ENCODE measurements around the gene NUDCD3.

DNA sequence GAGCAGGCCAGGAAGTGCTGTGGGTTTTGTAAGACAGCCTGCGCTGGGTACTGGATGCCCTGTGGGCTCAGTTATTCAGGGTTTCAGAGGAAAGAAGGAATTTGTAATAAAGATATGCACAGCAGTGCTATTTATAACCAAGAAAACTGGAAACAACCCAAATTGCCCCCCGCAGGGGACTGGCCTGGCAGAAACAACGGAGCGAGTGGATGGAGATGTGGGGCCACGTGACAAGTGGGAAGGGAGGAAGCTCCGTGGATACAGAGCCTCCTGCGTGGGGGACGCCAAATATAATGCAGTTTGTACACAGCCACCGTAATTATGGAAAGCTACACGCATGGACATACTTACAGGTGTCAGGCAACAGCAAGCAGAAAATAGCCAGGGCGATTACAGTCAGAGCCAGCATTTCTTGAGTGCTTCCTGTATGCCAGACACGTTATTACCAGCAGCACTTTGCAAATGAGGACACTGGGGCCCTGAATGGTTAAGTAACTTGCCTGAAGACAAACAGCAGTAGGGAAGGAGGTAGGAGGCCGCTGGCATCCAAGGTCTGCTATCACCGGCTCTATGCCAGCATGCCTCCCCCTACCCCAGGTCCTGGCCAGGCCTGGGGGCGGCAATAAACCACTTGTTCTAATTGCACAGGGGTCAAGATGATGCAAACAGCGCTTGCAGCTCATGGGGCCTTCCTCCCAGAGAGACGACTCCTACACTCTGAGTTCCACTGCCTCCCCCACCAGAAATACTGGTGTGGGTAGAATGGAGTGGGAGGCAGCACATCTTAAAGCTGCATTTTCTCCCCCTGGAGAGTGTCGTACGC, 156.3 kb downstream of the NUDCD3 start:
- TF ChIP-seq POLR2AphosphoS5 (IDR thresholded peaks at IDR 0.05) (no peak), POLR2A (IDR thresholded peaks at IDR 0.05) (no peak)
- TF ChIP-seq, protein P1, sequence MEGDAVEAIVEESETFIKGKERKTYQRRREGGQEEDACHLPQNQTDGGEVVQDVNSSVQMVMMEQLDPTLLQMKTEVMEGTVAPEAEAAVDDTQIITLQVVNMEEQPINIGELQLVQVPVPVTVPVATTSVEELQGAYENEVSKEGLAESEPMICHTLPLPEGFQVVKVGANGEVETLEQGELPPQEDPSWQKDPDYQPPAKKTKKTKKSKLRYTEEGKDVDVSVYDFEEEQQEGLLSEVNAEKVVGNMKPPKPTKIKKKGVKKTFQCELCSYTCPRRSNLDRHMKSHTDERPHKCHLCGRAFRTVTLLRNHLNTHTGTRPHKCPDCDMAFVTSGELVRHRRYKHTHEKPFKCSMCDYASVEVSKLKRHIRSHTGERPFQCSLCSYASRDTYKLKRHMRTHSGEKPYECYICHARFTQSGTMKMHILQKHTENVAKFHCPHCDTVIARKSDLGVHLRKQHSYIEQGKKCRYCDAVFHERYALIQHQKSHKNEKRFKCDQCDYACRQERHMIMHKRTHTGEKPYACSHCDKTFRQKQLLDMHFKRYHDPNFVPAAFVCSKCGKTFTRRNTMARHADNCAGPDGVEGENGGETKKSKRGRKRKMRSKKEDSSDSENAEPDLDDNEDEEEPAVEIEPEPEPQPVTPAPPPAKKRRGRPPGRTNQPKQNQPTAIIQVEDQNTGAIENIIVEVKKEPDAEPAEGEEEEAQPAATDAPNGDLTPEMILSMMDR (IDR thresholded peaks at IDR 0.05), result no peak
